ENCODE data around the gene ZYG11A. TPM values are rescaled to one million over a fixed set of nuclear protein-coding genes. Genes with fewer than 3 reads are reported as not detected.

ZYG11A gene
- polyA plus RNA-seq, 1 donor = 0.25 TPM

DNA sequence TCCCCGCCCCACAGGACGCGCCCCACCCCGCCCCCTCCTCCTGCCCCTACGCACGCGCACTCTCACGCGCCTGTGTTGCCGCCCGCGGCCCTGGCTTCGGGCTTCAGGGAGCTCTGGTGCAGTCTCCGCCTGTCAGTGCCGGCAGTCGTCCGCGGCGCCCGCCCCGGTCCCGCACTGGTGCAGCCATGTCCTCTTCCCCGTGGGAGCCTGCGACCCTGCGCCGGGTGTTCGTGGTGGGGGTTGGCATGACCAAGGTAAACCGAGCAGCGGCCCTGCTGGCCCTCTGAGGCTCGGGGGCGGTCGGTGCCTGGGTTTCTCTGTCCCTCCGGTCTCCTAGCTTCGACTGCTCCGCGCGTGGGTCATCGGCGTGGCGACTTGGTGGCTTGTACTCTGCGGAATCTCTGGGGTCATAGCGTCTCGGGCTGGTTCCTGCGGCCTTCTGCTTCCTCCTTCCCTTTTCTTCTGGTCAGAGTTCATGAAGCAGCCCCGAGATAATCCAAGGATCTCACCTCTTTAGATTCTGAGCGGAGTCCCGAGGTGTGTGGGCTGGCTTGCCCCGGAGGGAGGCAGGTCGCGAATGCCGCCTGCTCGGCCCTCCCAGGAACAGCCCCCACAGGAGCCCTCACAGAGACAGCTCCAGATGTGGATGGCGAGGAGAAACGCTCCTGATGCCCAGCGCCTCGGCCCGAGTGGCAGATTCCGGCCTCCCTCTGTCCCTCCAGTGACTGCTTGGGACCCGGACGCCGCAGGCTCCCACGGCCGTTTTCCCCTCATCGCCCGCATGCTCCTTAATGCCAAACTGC is 84.9 kb downstream of the ZYG11A start, which contains the start of gene SCP2:
SCP2 (plus strand) TSS at position 65 of the 803 bp plus-strand sequence; CDS start at position 186, 121 bp downstream.
- no CpG with 5 or more reads among the region's 65 CpGs for WGBS (ENCODE audit: insufficient coverage, low lambda C conversion rate)
- no peaks in the 10 kb centered on the region for H3K4me1 ChIP-seq (ENCODE audit: control insufficient read depth, insufficient read depth, low read length)

DNA sequence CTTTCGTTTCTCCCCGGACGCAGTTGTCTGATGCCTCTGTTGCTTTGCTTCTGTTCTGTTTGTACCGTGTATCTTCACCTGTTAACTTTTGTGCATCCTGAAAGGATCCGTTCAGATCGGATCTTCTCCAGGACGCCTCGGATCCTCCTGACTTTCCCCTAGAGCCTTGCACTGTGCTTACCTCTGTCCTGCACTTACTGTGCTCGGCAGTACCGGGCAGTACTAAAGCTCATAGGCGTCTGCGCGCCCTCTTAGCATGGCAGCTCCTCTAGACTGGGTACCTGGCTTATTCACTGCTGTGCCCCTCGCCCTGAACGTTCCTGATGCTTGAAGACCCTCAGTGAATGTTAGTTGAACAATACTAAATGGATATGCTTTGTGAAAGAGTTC is 85.5 kb downstream of the ZYG11A start:
- H3K27me3 ChIP-seq (ENCODE audit: control insufficient read depth, insufficient read depth, low read length) = no peaks in the 10 kb centered on the region
- 0% methylated on average over 3 of the region's 15 CpGs for WGBS (ENCODE audit: insufficient coverage, low lambda C conversion rate)

More for the DNA sequence above, 84.9 kb downstream of the ZYG11A start, which contains the start of gene SCP2:
- Histone ChIP-seq H3K27ac (ENCODE audit: low read length) (peak within 1 kb of the TSS; percentile 78), H3K4me3 (ENCODE audit: low read length) (peak within 1 kb of the TSS; percentile 92), H3K36me3 (ENCODE audit: control insufficient read depth, insufficient read depth, low read length) (peaks cover 2% of the 10 kb centered on the region), H3K27me3 (ENCODE audit: control insufficient read depth, insufficient read depth, low read length) (no peaks in the 10 kb centered on the region), H3K9me3 (ENCODE audit: control insufficient read depth, low read depth, low read length) (no peaks in the 10 kb centered on the region)
- DNase-seq = peak; percentile 60 to 77

DNA sequence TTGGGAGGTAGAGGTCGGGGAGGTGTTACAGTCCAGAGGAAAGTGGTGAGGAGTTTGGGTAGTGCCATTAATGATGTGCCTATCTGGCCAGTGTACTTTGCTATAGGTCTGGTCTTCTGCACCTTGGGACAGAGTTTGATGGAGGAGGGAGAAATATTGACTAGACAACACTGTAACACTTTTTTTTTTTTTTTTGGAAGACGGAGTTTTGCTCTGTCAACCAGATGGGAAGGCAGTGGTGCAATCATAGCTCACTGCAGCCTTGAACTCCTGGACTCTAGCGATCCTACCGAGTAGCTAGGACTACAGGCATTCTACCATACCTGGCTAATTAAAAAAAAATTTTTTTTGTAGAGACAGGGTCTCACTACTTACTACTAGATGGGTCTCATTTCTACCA is 86.5 kb downstream of the ZYG11A start:
- Histone ChIP-seq H3K36me3 (ENCODE audit: control insufficient read depth, insufficient read depth, low read length) (peaks cover 2% of the 10 kb centered on the region), H3K9me3 (ENCODE audit: control insufficient read depth, low read depth, low read length) (no peaks in the 10 kb centered on the region), H3K27me3 (ENCODE audit: control insufficient read depth, insufficient read depth, low read length) (no peaks in the 10 kb centered on the region), H3K4me1 (ENCODE audit: control insufficient read depth, insufficient read depth, low read length) (no peaks in the 10 kb centered on the region), H3K27ac (ENCODE audit: low read length) (no peak overlapping the region), H3K4me3 (ENCODE audit: low read length) (no peak overlapping the region)
- WGBS (ENCODE audit: insufficient coverage, low lambda C conversion rate) = no CpG with 5 or more reads among the region's 4 CpGs
- no peak for DNase-seq

More for the DNA sequence above, 85.5 kb downstream of the ZYG11A start:
- Histone ChIP-seq H3K36me3 (ENCODE audit: control insufficient read depth, insufficient read depth, low read length) (peaks cover 2% of the 10 kb centered on the region), H3K9me3 (ENCODE audit: control insufficient read depth, low read depth, low read length) (no peaks in the 10 kb centered on the region), H3K4me3 (ENCODE audit: low read length) (peak overlapping the region; percentile 92), H3K4me1 (ENCODE audit: control insufficient read depth, insufficient read depth, low read length) (no peaks in the 10 kb centered on the region), H3K27ac (ENCODE audit: low read length) (peak overlapping the region; percentile 78)
- no peak for DNase-seq

DNA sequence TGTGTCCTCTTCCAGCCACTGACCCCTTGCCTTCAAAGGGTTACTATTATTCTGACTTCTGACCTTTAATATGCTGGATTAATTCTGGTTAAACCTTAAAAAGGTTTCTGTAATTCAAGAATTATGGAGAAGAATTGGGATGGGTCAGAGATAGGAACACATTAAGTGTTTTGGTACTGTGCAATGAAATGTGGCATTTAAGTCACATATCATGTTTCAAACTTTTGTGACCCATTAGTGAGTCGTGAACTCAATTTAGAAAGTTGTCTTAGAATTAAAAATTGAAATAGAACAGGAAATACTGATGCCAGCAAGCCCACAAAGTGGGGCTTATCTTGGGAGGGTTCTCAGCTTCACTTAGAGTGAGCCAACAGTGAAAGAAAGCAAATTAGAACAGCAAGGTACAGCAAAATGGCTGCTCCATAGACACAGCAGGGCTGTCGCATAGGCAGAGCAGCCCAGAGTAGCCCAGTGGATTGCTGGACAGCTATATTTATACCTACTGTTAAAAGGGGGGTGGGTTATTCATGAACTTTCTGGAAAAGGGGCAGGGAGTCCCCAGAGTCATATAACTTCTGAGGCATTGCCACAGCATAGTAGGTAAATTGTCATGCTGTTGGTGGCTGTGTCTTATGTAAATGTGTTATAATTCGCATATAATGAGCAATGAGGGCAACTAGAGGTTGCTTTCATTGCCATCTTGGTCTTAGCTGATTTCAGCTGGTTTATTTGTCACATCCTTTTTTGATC is 95.0 kb downstream of the ZYG11A start:
- Histone ChIP-seq H3K27me3 (ENCODE audit: control insufficient read depth, insufficient read depth, low read length) (no peaks in the 10 kb centered on the region), H3K4me1 (ENCODE audit: control insufficient read depth, insufficient read depth, low read length) (no peaks in the 10 kb centered on the region), H3K4me3 (ENCODE audit: low read length) (no peak overlapping the region), H3K9me3 (ENCODE audit: control insufficient read depth, low read depth, low read length) (no peaks in the 10 kb centered on the region), H3K36me3 (ENCODE audit: control insufficient read depth, insufficient read depth, low read length) (peaks cover 5% of the 10 kb centered on the region), H3K27ac (ENCODE audit: low read length) (no peak overlapping the region)
- 100% methylated on average over 1 of the region's 3 CpGs for WGBS (ENCODE audit: insufficient coverage, low lambda C conversion rate)
- no peak for DNase-seq

DNA sequence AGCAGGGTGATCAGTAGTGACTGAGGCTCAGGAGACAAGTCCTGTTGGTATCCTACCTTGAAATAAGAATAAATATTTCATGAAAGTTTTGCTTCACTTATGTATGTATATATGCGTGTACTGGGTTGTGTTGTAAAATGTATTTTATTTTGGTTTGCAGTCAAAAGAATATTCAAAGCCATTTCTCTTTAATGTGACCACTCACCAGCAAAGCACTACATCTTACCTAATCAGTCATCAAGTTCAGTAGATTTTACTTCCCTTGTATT is 95.6 kb downstream of the ZYG11A start:
- no peaks in the 10 kb centered on the region for H3K4me1 ChIP-seq (ENCODE audit: control insufficient read depth, insufficient read depth, low read length)
- WGBS (ENCODE audit: insufficient coverage, low lambda C conversion rate) = no CpG with 5 or more reads among the region's 1 CpG
- H3K27me3 ChIP-seq (ENCODE audit: control insufficient read depth, insufficient read depth, low read length) = no peaks in the 10 kb centered on the region
- H3K9me3 ChIP-seq (ENCODE audit: control insufficient read depth, low read depth, low read length) = no peaks in the 10 kb centered on the region
- H3K27ac ChIP-seq (ENCODE audit: low read length) = no peak overlapping the region
- no peak for DNase-seq
- H3K4me3 ChIP-seq (ENCODE audit: low read length) = no peak overlapping the region
- H3K36me3 ChIP-seq (ENCODE audit: control insufficient read depth, insufficient read depth, low read length) = peaks cover 5% of the 10 kb centered on the region

DNA sequence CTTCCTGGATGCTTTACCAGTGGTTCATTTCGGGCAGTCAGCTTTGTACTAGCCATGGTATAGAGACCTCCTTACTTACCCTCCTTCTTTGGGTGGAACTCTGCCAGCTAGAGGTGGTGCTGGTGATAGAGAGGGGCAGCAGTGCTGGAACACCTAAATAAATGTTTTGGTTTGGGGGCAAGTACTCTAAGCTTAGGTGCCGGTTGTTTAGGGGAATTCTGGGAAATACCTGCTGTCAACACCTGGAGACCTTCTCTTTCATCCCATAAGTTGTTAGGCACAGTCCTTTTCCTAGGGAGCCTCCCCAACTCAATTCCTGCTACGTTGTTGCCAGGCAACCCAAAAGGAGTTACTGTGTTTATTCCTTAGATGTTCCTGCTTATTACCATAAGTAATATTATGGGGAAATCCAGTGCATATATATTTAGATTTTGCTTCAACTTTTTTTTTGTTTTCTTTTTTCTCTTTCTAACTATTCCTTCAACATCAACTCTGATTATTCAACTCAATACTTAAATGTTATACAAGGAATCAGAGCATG is 101.4 kb downstream of the ZYG11A start:
- no CpG with 5 or more reads among the region's 3 CpGs for WGBS (ENCODE audit: insufficient coverage, low lambda C conversion rate)
- Histone ChIP-seq H3K9me3 (ENCODE audit: control insufficient read depth, low read depth, low read length) (no peaks in the 10 kb centered on the region), H3K4me1 (ENCODE audit: control insufficient read depth, insufficient read depth, low read length) (no peaks in the 10 kb centered on the region), H3K27me3 (ENCODE audit: control insufficient read depth, insufficient read depth, low read length) (no peaks in the 10 kb centered on the region), H3K36me3 (ENCODE audit: control insufficient read depth, insufficient read depth, low read length) (peaks cover 18% of the 10 kb centered on the region), H3K27ac (ENCODE audit: low read length) (no peak overlapping the region), H3K4me3 (ENCODE audit: low read length) (no peak overlapping the region)
- DNase-seq = no peak

DNA sequence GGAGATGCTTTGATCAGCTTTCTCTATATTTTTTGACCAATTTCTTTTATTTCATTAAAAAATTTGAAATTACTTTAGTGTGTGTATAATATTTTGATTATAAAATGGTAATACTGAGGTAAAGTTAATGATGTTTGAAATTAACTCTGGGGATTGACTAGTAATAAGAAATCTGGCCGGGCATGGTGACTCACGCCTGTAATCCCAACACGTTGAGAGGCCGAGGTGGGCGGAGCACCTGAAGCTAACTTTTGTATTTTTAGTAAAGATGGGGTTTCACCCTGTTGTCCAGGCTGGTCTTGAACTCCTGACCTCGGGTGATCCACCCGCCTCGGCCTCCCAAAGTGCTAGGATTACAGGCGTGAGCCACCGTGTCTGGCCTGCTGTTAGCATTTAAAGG is 102.0 kb downstream of the ZYG11A start:
- Histone ChIP-seq H3K4me3 (ENCODE audit: low read length) (no peak overlapping the region), H3K9me3 (ENCODE audit: control insufficient read depth, low read depth, low read length) (no peaks in the 10 kb centered on the region), H3K36me3 (ENCODE audit: control insufficient read depth, insufficient read depth, low read length) (peaks cover 18% of the 10 kb centered on the region), H3K27ac (ENCODE audit: low read length) (no peak overlapping the region), H3K27me3 (ENCODE audit: control insufficient read depth, insufficient read depth, low read length) (no peaks in the 10 kb centered on the region), H3K4me1 (ENCODE audit: control insufficient read depth, insufficient read depth, low read length) (no peaks in the 10 kb centered on the region)
- WGBS (ENCODE audit: insufficient coverage, low lambda C conversion rate) = no CpG with 5 or more reads among the region's 10 CpGs
- no peak for DNase-seq

Other genes with a start within 250 kb of the ZYG11A start
- 38.6 TPM for gene GPX7, start 240.4 kb upstream of the ZYG11A start, polyA plus RNA-seq
- 0.58 TPM for gene SHISAL2A, start 209.6 kb upstream of the ZYG11A start, polyA plus RNA-seq
- 19.9 TPM for gene COA7, start 144.4 kb upstream of the ZYG11A start, polyA plus RNA-seq
- 13.1 TPM for gene ZYG11B, start 116.3 kb upstream of the ZYG11A start, polyA plus RNA-seq
- gene ECHDC2, start 79.0 kb downstream of the ZYG11A start, polyA plus RNA-seq = 245 TPM
- gene SCP2, start 84.5 kb downstream of the ZYG11A start, polyA plus RNA-seq = 287 TPM
- gene PODN, start 219.5 kb downstream of the ZYG11A start, polyA plus RNA-seq = 7.6 TPM